ENCODE measurements around the gene FAM3C. TPM values are rescaled to one million over a fixed set of nuclear protein-coding genes. Genes with fewer than 3 reads are reported as not detected.
A peak's percentile ranks its signal among the peaks of the same experiment; 100 is the strongest.

The FAM3C gene
- total RNA-seq, 1 donor from 2014 or later = 42.6 TPM

DNA sequence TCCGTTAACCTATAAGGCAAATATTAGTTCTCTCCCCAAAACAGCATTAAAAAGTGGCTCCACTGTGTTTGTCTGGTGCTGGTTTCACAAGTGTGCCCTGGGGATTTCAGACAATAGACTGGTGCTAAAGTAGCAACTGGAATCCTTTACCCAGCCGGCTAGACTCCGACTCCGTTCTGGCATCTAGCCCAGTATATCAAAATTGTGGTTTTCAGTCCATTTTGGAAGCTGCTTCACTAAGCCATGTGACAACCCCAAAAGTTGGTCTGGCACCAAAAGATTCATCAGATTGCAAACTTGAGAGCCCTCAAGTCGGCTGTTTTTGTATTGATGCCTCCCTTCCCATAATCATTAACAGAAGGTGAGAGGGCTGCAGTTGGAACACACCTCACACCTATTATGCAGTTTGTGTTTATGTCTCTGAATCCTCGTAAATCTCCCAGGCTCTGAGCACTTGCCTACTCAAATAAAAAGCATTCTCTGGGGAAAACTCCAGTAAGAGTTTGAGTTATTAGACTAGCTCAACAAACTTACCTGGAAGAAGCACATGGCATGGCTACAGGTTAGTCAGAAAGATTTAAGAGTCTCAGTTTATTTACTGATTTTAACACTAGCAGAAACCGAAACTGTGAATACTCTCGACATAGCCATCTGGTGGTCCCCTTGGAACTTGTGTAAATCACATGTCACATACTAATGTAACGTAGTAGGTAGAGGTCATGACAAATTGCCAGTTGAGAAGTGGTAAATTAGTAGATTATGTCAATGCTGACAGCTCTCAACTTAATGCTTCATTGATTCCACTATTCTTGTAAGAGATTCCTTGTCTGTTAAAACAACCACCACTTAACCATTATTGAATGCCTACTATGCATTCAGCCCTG lies 82.1 kb downstream of the FAM3C start:
- Histone ChIP-seq H3K27me3 (ENCODE audit: control insufficient read depth, insufficient read depth, low read length) (no peaks in the 10 kb centered on the region), H3K36me3 (ENCODE audit: control insufficient read depth, insufficient read depth, low read length) (no peaks in the 10 kb centered on the region), H3K4me3 (ENCODE audit: low read depth, low read length) (no peak overlapping the region)
- DNase-seq (ENCODE audit: low read depth) (peak; percentile 18), FAIRE-seq (no peak)
- TF ChIP-seq CTCF (IDR thresholded peaks at IDR 0.05; ENCODE audit: insufficient read depth, low read length, severe bottlenecking) = no peak

DNA sequence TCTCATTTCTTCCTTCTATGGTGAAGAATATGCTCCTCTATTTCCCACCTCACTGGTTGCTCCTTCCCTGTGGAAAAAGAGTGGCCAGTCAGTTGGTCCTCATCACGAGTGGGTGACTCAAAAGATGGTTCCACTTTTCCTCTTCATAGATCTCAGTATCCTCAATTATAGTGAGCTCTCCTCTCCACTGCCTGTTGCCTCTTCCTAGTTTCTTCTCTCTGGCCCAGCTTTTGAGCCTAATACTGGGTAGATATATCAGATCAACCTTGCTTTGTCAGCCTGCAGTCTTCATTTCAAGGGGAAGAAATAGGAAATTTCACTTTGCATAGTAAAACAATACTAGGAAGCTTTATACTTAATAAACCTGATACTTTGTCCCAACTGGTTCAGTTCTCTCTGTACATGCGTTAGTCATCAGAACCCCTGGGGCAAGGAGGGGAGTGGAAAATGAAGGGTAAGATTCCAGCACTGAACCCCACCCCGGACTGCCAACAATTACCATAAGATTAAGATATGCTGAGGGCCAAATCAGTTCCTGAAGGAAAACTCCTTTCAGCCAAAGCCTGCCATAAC lies 82.8 kb downstream of the FAM3C start:
- no peak for TF ChIP-seq CTCF (IDR thresholded peaks at IDR 0.05; ENCODE audit: insufficient read depth, low read length, severe bottlenecking)
- Histone ChIP-seq H3K36me3 (ENCODE audit: control insufficient read depth, insufficient read depth, low read length) (no peaks in the 10 kb centered on the region), H3K4me3 (ENCODE audit: low read depth, low read length) (no peak overlapping the region), H3K27me3 (ENCODE audit: control insufficient read depth, insufficient read depth, low read length) (no peaks in the 10 kb centered on the region)
- FAIRE-seq = no peak
- peak; percentile 82 for DNase-seq (ENCODE audit: low read depth)

GRCh38 chr7:121307021-121307574 lies 89.0 kb downstream of the FAM3C start:
- no peak for FAIRE-seq

GRCh38 chr7:121306565-121306964 lies 89.5 kb downstream of the FAM3C start:
- no peak for TF ChIP-seq CTCF (IDR thresholded peaks at IDR 0.05; ENCODE audit: insufficient read depth, low read length, severe bottlenecking)
- H3K4me3 ChIP-seq (ENCODE audit: low read depth, low read length) = no peak overlapping the region
- no peak for FAIRE-seq

More at GRCh38 chr7:121307021-121307574, 89.0 kb downstream of the FAM3C start:
- peak; percentile 82 for DNase-seq (ENCODE audit: low read depth)
- H3K27me3 ChIP-seq (ENCODE audit: control insufficient read depth, insufficient read depth, low read length) = no peaks in the 10 kb centered on the region
- TF ChIP-seq CTCF (IDR thresholded peaks at IDR 0.05; ENCODE audit: insufficient read depth, low read length, severe bottlenecking) = no peak
- H3K4me3 ChIP-seq (ENCODE audit: low read depth, low read length) = no peak overlapping the region
- no peaks in the 10 kb centered on the region for H3K36me3 ChIP-seq (ENCODE audit: control insufficient read depth, insufficient read depth, low read length)

DNA sequence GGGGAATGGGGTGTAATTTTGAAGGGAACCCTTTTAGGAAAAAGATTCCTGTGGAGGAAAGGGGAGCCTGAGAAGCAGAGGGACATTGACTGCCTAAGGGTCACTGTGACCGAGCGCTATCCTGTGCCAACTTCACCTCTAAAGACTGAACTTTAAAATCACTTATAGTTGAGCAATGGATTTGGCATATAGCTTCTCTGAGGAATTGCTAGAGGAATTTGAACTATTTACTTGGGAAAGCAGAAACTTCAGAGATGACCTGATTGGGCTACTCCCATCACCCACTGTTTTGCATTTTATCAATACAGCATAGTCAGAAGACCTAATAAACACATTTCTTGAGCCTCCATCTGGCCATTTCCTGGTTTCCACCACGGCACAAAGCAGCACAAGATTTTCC lies 91.0 kb downstream of the FAM3C start:
- Histone ChIP-seq H3K4me3 (ENCODE audit: low read depth, low read length) (no peak overlapping the region), H3K36me3 (ENCODE audit: control insufficient read depth, insufficient read depth, low read length) (no peaks in the 10 kb centered on the region), H3K27me3 (ENCODE audit: control insufficient read depth, insufficient read depth, low read length) (no peaks in the 10 kb centered on the region)
- no peak for FAIRE-seq
- DNase-seq (ENCODE audit: low read depth) = no peak
- TF ChIP-seq CTCF (IDR thresholded peaks at IDR 0.05; ENCODE audit: insufficient read depth, low read length, severe bottlenecking) = no peak

More at GRCh38 chr7:121306565-121306964, 89.5 kb downstream of the FAM3C start:
- H3K36me3 ChIP-seq (ENCODE audit: control insufficient read depth, insufficient read depth, low read length) = no peaks in the 10 kb centered on the region
- DNase-seq (ENCODE audit: low read depth) = no peak
- no peaks in the 10 kb centered on the region for H3K27me3 ChIP-seq (ENCODE audit: control insufficient read depth, insufficient read depth, low read length)
